ENCODE results near the gene PRH1.

PRH1 gene

GRCh38 chr12:10900972-10901371 is 16.9 kb upstream of the PRH1 start:
- H3K18ac ChIP-seq (ENCODE audit: low read length): no peak overlapping the region
- no peaks in the 10 kb centered on the region for H3K4me1 ChIP-seq (ENCODE audit: control insufficient read depth in 1 of 2, insufficient read depth in 2 of 2, low read length in 2 of 2)
- H2AFZ ChIP-seq (ENCODE audit: insufficient read depth, low read length, poor library complexity): no peak overlapping the region
- no peak overlapping the region for H2BK12ac ChIP-seq (ENCODE audit: low read length)
- H3K79me1 ChIP-seq (ENCODE audit: low read length): no peaks in the 10 kb centered on the region
- H3K27me3 ChIP-seq (ENCODE audit: insufficient read depth, low read length): no peaks in the 10 kb centered on the region
- no peak overlapping the region for H2AK5ac ChIP-seq (ENCODE audit: low read length)
- no peak overlapping the region for H2BK5ac ChIP-seq (ENCODE audit: low read depth, low read length, poor library complexity)
- H3K79me2 ChIP-seq (ENCODE audit: control insufficient read depth, insufficient read depth, low read length, poor library complexity): no peaks in the 10 kb centered on the region
- H3K14ac ChIP-seq (ENCODE audit: low read length): no peak overlapping the region
- H3K23ac ChIP-seq (ENCODE audit: low read length): no peak overlapping the region
- H3K4me2 ChIP-seq (ENCODE audit: low read length): no peak overlapping the region
- peak overlapping the region; percentile 23 for H3K9ac ChIP-seq (ENCODE audit: low read length)
- no peak overlapping the region for H2BK120ac ChIP-seq (ENCODE audit: insufficient read depth, low read length, poor library complexity)
- WGBS (ENCODE audit: extremely low coverage, insufficient coverage, insufficient read length): no CpG with 5 or more reads among the region's 1 CpG
- H3K27ac ChIP-seq (ENCODE audit: low read depth, low read length): no peak overlapping the region
- no peak overlapping the region for H4K12ac ChIP-seq (ENCODE audit: low read depth, low read length)
- H3K4ac ChIP-seq (ENCODE audit: low read depth, low read length): no peak overlapping the region
- H4K91ac ChIP-seq (ENCODE audit: low read depth, low read length): no peak overlapping the region
- H3K36me3 ChIP-seq (ENCODE audit: control insufficient read depth in 1 of 2, insufficient read depth in 2 of 2, low read length in 2 of 2): no peaks in the 10 kb centered on the region
- no peak overlapping the region for H4K8ac ChIP-seq (ENCODE audit: low read depth, low read length)
- no peak overlapping the region for H3K4me3 ChIP-seq (ENCODE audit: low read depth, low read length)
- H3K9me3 ChIP-seq (ENCODE audit: insufficient read depth, low read depth, low read length): peaks cover 1% of the 10 kb centered on the region
- DNase-seq: no peak

DNA sequence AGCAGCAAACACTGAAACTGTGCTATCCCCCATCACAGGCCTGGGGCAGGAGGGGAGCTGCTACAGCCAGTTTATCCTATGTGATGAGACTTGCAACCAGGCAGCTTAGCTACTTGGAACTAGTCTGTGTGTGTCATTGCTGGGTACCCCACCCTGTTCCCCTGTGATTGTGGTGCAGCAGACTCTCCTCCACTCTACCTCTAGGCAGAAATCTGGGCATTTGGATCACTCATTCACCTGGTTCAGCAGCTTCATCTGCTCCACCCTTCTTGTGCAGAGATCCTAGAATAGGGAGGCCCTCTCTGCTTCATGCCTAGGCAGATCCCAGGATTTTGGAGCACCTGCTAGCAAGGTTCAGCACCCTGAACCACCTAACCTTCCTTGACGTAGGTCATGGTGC is 16.5 kb upstream of the PRH1 start:
- Histone ChIP-seq H3K9ac (ENCODE audit: low read length) (no peak overlapping the region), H4K91ac (ENCODE audit: low read depth, low read length) (no peak overlapping the region), H3K4ac (ENCODE audit: low read depth, low read length) (no peak overlapping the region), H3K27me3 (ENCODE audit: insufficient read depth, low read length) (no peaks in the 10 kb centered on the region), H3K79me1 (ENCODE audit: low read length) (no peaks in the 10 kb centered on the region), H4K8ac (ENCODE audit: low read depth, low read length) (no peak overlapping the region), H2BK5ac (ENCODE audit: low read depth, low read length, poor library complexity) (no peak overlapping the region), H2AK5ac (ENCODE audit: low read length) (no peak overlapping the region), H3K14ac (ENCODE audit: low read length) (no peak overlapping the region), H4K12ac (ENCODE audit: low read depth, low read length) (no peak overlapping the region), H3K27ac (ENCODE audit: low read depth, low read length) (no peak overlapping the region), H3K4me3 (ENCODE audit: low read depth, low read length) (no peak overlapping the region), H2BK120ac (ENCODE audit: insufficient read depth, low read length, poor library complexity) (no peak overlapping the region), H3K79me2 (ENCODE audit: control insufficient read depth, insufficient read depth, low read length, poor library complexity) (no peaks in the 10 kb centered on the region), H2BK12ac (ENCODE audit: low read length) (no peak overlapping the region), H3K23ac (ENCODE audit: low read length) (peak overlapping the region; percentile 50), H3K4me2 (ENCODE audit: low read length) (no peak overlapping the region), H3K36me3 (ENCODE audit: control insufficient read depth in 1 of 2, insufficient read depth in 2 of 2, low read length in 2 of 2) (no peaks in the 10 kb centered on the region), H2AFZ (ENCODE audit: insufficient read depth, low read length, poor library complexity) (no peak overlapping the region), H3K4me1 (ENCODE audit: control insufficient read depth in 1 of 2, insufficient read depth in 2 of 2, low read length in 2 of 2) (no peaks in the 10 kb centered on the region), H3K18ac (ENCODE audit: low read length) (no peak overlapping the region), H3K9me3 (ENCODE audit: insufficient read depth, low read depth, low read length) (peaks cover 1% of the 10 kb centered on the region)
- DNase-seq: no peak
- no CpG with 5 or more reads among the region's 1 CpG for WGBS (ENCODE audit: extremely low coverage, insufficient coverage, insufficient read length)

DNA sequence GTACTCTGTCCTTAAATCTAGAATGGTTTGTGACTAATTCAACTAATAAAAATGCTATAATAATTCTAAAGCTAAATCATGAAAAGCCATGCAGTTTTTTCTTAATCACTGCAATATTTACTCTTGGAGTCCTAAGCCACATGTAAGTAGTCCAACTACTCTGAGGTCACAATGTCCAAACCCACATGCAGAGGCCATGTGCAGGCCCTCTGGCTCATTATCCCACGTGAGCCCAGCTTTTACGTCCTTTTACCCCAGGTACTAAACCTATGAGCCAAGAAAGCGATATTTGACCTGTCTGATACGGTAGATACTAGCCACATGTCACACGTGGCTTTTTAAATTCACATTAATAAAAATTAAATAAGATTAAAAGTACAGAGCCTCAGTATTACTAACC is 12.8 kb upstream of the PRH1 start:
- Histone ChIP-seq H3K27me3 (ENCODE audit: insufficient read depth, low read length) (no peaks in the 10 kb centered on the region), H3K79me2 (ENCODE audit: control insufficient read depth, insufficient read depth, low read length, poor library complexity) (no peaks in the 10 kb centered on the region), H3K4me3 (ENCODE audit: low read depth, low read length) (no peak overlapping the region), H2AK5ac (ENCODE audit: low read length) (no peak overlapping the region), H3K4me2 (ENCODE audit: low read length) (no peak overlapping the region), H4K12ac (ENCODE audit: low read depth, low read length) (no peak overlapping the region), H3K14ac (ENCODE audit: low read length) (no peak overlapping the region), H3K27ac (ENCODE audit: low read depth, low read length) (no peak overlapping the region), H2BK5ac (ENCODE audit: low read depth, low read length, poor library complexity) (no peak overlapping the region), H2BK120ac (ENCODE audit: insufficient read depth, low read length, poor library complexity) (no peak overlapping the region), H3K4me1 (ENCODE audit: control insufficient read depth in 1 of 2, insufficient read depth in 2 of 2, low read length in 2 of 2) (no peaks in the 10 kb centered on the region), H3K79me1 (ENCODE audit: low read length) (no peaks in the 10 kb centered on the region), H3K18ac (ENCODE audit: low read length) (no peak overlapping the region), H2BK12ac (ENCODE audit: low read length) (no peak overlapping the region), H3K9me3 (ENCODE audit: insufficient read depth, low read depth, low read length) (peaks cover 1% of the 10 kb centered on the region), H3K36me3 (ENCODE audit: control insufficient read depth in 1 of 2, insufficient read depth in 2 of 2, low read length in 2 of 2) (no peaks in the 10 kb centered on the region), H4K8ac (ENCODE audit: low read depth, low read length) (no peak overlapping the region), H2AFZ (ENCODE audit: insufficient read depth, low read length, poor library complexity) (no peak overlapping the region), H4K91ac (ENCODE audit: low read depth, low read length) (no peak overlapping the region), H3K4ac (ENCODE audit: low read depth, low read length) (no peak overlapping the region), H3K23ac (ENCODE audit: low read length) (no peak overlapping the region), H3K9ac (ENCODE audit: low read length) (no peak overlapping the region)
- DNase-seq: no peak
- no CpG with 5 or more reads among the region's 5 CpGs for WGBS (ENCODE audit: extremely low coverage, insufficient coverage, insufficient read length)

DNA sequence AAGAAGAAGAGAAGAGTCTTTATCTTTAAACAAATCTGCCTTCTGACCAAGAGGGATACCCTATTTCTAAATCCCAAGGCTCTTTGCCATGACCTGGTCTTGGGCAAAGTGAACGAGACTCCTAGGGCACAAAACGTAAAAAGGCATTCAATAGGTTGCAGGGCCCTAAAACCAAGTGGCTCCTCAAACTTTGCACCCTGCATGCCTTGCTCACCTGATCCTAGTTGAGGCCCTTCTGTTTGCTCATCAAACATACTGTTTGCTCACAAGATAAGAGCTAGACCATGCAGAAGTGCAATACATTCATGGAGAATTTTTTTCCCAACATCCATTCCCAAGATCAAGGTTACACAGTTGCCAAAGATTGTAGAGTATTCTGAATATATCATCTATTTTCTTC is 7.9 kb upstream of the PRH1 start:
- no peak overlapping the region for H3K27ac ChIP-seq (ENCODE audit: low read depth, low read length)
- H3K14ac ChIP-seq (ENCODE audit: low read length): no peak overlapping the region
- H3K4me1 ChIP-seq (ENCODE audit: control insufficient read depth in 1 of 2, insufficient read depth in 2 of 2, low read length in 2 of 2): no peaks in the 10 kb centered on the region
- no peaks in the 10 kb centered on the region for H3K36me3 ChIP-seq (ENCODE audit: control insufficient read depth in 1 of 2, insufficient read depth in 2 of 2, low read length in 2 of 2)
- H3K4me2 ChIP-seq (ENCODE audit: low read length): no peak overlapping the region
- H4K12ac ChIP-seq (ENCODE audit: low read depth, low read length): no peak overlapping the region
- no peak overlapping the region for H2AFZ ChIP-seq (ENCODE audit: insufficient read depth, low read length, poor library complexity)
- no peak overlapping the region for H2BK12ac ChIP-seq (ENCODE audit: low read length)
- no peak overlapping the region for H3K4me3 ChIP-seq (ENCODE audit: low read depth, low read length)
- H2AK5ac ChIP-seq (ENCODE audit: low read length): no peak overlapping the region
- H4K8ac ChIP-seq (ENCODE audit: low read depth, low read length): no peak overlapping the region
- no CpG with 5 or more reads among the region's 2 CpGs for WGBS (ENCODE audit: extremely low coverage, insufficient coverage, insufficient read length)
- no peak overlapping the region for H3K18ac ChIP-seq (ENCODE audit: low read length)
- no peaks in the 10 kb centered on the region for H3K79me2 ChIP-seq (ENCODE audit: control insufficient read depth, insufficient read depth, low read length, poor library complexity)
- H3K9me3 ChIP-seq (ENCODE audit: insufficient read depth, low read depth, low read length): no peaks in the 10 kb centered on the region
- no peak overlapping the region for H3K4ac ChIP-seq (ENCODE audit: low read depth, low read length)
- DNase-seq: no peak
- no peak overlapping the region for H3K9ac ChIP-seq (ENCODE audit: low read length)
- no peak overlapping the region for H4K91ac ChIP-seq (ENCODE audit: low read depth, low read length)
- H3K79me1 ChIP-seq (ENCODE audit: low read length): no peaks in the 10 kb centered on the region
- H3K27me3 ChIP-seq (ENCODE audit: insufficient read depth, low read length): no peaks in the 10 kb centered on the region
- no peak overlapping the region for H2BK120ac ChIP-seq (ENCODE audit: insufficient read depth, low read length, poor library complexity)
- no peak overlapping the region for H2BK5ac ChIP-seq (ENCODE audit: low read depth, low read length, poor library complexity)
- no peak overlapping the region for H3K23ac ChIP-seq (ENCODE audit: low read length)

- Histone ChIP-seq H2AK5ac (ENCODE audit: low read length) (no peak overlapping the region), H3K4ac (ENCODE audit: low read depth, low read length) (no peak overlapping the region), H3K27me3 (ENCODE audit: insufficient read depth, low read length) (no peaks in the 10 kb centered on the region), H3K4me1 (ENCODE audit: control insufficient read depth in 1 of 2, insufficient read depth in 2 of 2, low read length in 2 of 2) (no peaks in the 10 kb centered on the region), H3K14ac (ENCODE audit: low read length) (no peak overlapping the region), H3K4me2 (ENCODE audit: low read length) (no peak overlapping the region), H3K4me3 (ENCODE audit: low read depth, low read length) (no peak overlapping the region), H4K12ac (ENCODE audit: low read depth, low read length) (no peak overlapping the region), H3K79me1 (ENCODE audit: low read length) (no peaks in the 10 kb centered on the region), H3K18ac (ENCODE audit: low read length) (no peak overlapping the region), H4K8ac (ENCODE audit: low read depth, low read length) (no peak overlapping the region), H3K79me2 (ENCODE audit: control insufficient read depth, insufficient read depth, low read length, poor library complexity) (no peaks in the 10 kb centered on the region), H2BK120ac (ENCODE audit: insufficient read depth, low read length, poor library complexity) (no peak overlapping the region), H3K36me3 (ENCODE audit: control insufficient read depth in 1 of 2, insufficient read depth in 2 of 2, low read length in 2 of 2) (no peaks in the 10 kb centered on the region), H3K9ac (ENCODE audit: low read length) (no peak overlapping the region), H4K91ac (ENCODE audit: low read depth, low read length) (no peak overlapping the region), H2BK12ac (ENCODE audit: low read length) (no peak overlapping the region), H2BK5ac (ENCODE audit: low read depth, low read length, poor library complexity) (no peak overlapping the region), H3K27ac (ENCODE audit: low read depth, low read length) (no peak overlapping the region), H2AFZ (ENCODE audit: insufficient read depth, low read length, poor library complexity) (no peak overlapping the region), H3K9me3 (ENCODE audit: insufficient read depth, low read depth, low read length) (no peaks in the 10 kb centered on the region), H3K23ac (ENCODE audit: low read length) (no peak overlapping the region)
- no peak for DNase-seq
Measured at GRCh38 chr12:10889226-10889625, 5.2 kb upstream of the PRH1 start.

Measured in trophoblast cell (in vitro differentiated cells and primary cell).